A549 (cell line): ENCODE data around the gene UIMC1.

Experiments used
- EP300 ChIP-seq, 2 experiments: fragments of >200 bp; sonication (Bioruptor Twin); formaldehyde crosslinking; IDR thresholded peaks; 2 replicates in 1 of 2; 3 replicates in 1 of 2; pipeline ENCODE4 v1.6.1; 2016 to 2017
- FOSL2 ChIP-seq, 2 experiments: fragments of 450-650 bp in 1 of 2; fragments of >200 bp in 1 of 2; sonication (Bioruptor Twin) in 1 of 2; formaldehyde crosslinking; IDR thresholded peaks; 2 replicates each; pipeline versions ENCODE4 v1.5.0 to v1.6.1; 2016 to 2020; ENCODE audit warnings: mild to moderate bottlenecking in 1 of 2, moderate library complexity in 1 of 2
- JUNB ChIP-seq: fragments of >200 bp; sonication (Bioruptor Twin); formaldehyde crosslinking; IDR thresholded peaks from 2 replicates; pipeline ENCODE4 v1.6.1; 2016
- MAFK ChIP-seq: fragments of 450-650 bp; IDR thresholded peaks from 2 replicates; pipeline ENCODE4 v1.6.1; 2014; ENCODE audit not compliant: partially characterized antibody
- MYC ChIP-seq: IDR thresholded peaks from 2 replicates; pipeline ENCODE4 v1.6.1; 2012; ENCODE audit warnings: mild to moderate bottlenecking, inconsistent platforms, low read length, improper control_type of control experiment, borderline replicate concordance
- POLR2A ChIP-seq: IDR thresholded peaks from 2 replicates; pipeline ENCODE4 v1.6.1; 2012; ENCODE audit warnings: mild to moderate bottlenecking, low read length
- POLR2AphosphoS2 ChIP-seq: conservative IDR thresholded peaks from 2 replicates; pipeline ENCODE4 v1.6.1; 2012; ENCODE audit warnings: low read length, improper control_type of control experiment, inconsistent platforms
- RAD21 ChIP-seq, 2 experiments: fragments of >200 bp in 1 of 2; sonication (Bioruptor Twin) in 1 of 2; formaldehyde crosslinking in 1 of 2; IDR thresholded peaks in 1 of 2; conservative IDR thresholded peaks in 1 of 2; 2 replicates in 1 of 2; 3 replicates in 1 of 2; pipeline ENCODE4 v1.6.1; 2012 to 2018; ENCODE audit warnings: inconsistent platforms in 1 of 2
- ZFP36 ChIP-seq: fragments of 450-650 bp; IDR thresholded peaks from 2 replicates; pipeline ENCODE4 v1.6.1; 2014; ENCODE audit warnings: borderline replicate concordance; ENCODE audit not compliant: partially characterized antibody
- TF ChIP-seq, protein P1 (sequence below): fragments of >200 bp; sonication (Bioruptor Twin); formaldehyde crosslinking; IDR thresholded peaks from 3 replicates; pipeline ENCODE4 v1.5.1; 2016
- TF ChIP-seq, protein P2 (sequence below): IDR thresholded peaks from 2 replicates; pipeline ENCODE4 v1.6.1; 2012

DNA sequence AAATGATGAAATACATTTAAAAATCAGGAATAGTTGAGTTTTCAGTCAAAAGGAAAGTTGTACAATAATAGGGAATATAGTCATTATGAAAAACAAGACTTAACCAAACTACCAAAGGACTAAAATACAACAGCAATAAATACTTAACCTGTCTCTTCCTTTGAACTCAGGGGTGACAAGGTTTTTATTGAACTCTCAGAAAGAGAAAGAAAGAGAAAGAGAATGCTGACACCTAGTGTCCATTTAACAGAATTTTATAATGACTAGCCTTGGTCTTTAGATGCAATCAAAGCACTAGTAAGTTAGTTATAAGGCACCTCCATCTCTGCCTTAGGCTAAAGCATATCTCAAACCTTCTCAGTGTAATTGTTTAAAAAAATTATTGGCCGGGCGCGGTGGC, 47.5 kb downstream of the UIMC1 start:
- TF ChIP-seq MAFK (no peak), RAD21 (conservative IDR thresholded peaks at IDR 0.05 in 1 of 2, IDR thresholded peaks at IDR 0.05 in 1 of 2) (peak; percentile 55 to 57; a peak in 4 of 5 replicates), POLR2A (no peak), MYC (no peak), JUNB (no peak), FOSL2 (IDR thresholded peaks at IDR 0.05) (no peak), FOSL2 (CRISPR knock-in tag; IDR thresholded peaks at IDR 0.05) (no peak), EP300 (IDR thresholded peaks at IDR 0.05) (no peak), ZFP36 (no peak), POLR2AphosphoS2 (no peak)
- TF ChIP-seq, protein P1, sequence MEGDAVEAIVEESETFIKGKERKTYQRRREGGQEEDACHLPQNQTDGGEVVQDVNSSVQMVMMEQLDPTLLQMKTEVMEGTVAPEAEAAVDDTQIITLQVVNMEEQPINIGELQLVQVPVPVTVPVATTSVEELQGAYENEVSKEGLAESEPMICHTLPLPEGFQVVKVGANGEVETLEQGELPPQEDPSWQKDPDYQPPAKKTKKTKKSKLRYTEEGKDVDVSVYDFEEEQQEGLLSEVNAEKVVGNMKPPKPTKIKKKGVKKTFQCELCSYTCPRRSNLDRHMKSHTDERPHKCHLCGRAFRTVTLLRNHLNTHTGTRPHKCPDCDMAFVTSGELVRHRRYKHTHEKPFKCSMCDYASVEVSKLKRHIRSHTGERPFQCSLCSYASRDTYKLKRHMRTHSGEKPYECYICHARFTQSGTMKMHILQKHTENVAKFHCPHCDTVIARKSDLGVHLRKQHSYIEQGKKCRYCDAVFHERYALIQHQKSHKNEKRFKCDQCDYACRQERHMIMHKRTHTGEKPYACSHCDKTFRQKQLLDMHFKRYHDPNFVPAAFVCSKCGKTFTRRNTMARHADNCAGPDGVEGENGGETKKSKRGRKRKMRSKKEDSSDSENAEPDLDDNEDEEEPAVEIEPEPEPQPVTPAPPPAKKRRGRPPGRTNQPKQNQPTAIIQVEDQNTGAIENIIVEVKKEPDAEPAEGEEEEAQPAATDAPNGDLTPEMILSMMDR = peak; percentile 63
- TF ChIP-seq, protein P2, sequence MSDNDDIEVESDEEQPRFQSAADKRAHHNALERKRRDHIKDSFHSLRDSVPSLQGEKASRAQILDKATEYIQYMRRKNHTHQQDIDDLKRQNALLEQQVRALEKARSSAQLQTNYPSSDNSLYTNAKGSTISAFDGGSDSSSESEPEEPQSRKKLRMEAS = no peak
